PC-9 (cell line): ENCODE measurements around the gene CCDC141. TPM values are rescaled to one million over a fixed set of nuclear protein-coding genes. Genes with fewer than 3 reads are reported as not detected.

Source experiments
- BruUV-seq: library from RNA; stranded (reverse); fragments of 400-500 nt; replicated peaks from 2 replicates; lab custom pipeline; 2021; lab: Mats Ljungman, UMichigan
- CTCF ChIA-PET: fragments of 300-600 bp; sonication (Branson Sonifier 250); formaldehyde crosslinking; loops from one replicate; lab custom pipeline; 2022; ENCODE audit warnings: antibody characterized with exemption; lab: Charles Lee
- POLR2A ChIA-PET: fragments of 300-600 bp; sonication (Branson Sonifier 250); formaldehyde crosslinking; loops from one replicate; lab custom pipeline; 2022; ENCODE audit warnings: antibody characterized with exemption; ENCODE audit not compliant: unreplicated experiment; lab: Charles Lee
- DNase-seq, 2 experiments: peaks; one replicate each; pipeline versions ENCODE4 v3.0.0 to v3.0.0-alpha.2; 2015 to 2022; ENCODE audit warnings: mixed read lengths in 1 of 2
- H2AFZ ChIP-seq: fragments of 200-600 bp; sonication (generic); 2 replicates; pipeline ENCODE4 v1.8.1; 2017; ENCODE audit warnings: antibody characterized with exemption
- H3F3A ChIP-seq: fragments of 200-600 bp; sonication (generic); 2 replicates; pipeline ENCODE4 v1.8.1; 2017; ENCODE audit warnings: antibody characterized with exemption, mild to moderate bottlenecking, low read depth; ENCODE audit not compliant: insufficient read depth
- H3K27ac ChIP-seq: fragments of 200-600 bp; sonication (generic); 2 replicates; pipeline ENCODE4 v1.6.1; 2016; ENCODE audit warnings: mixed run types
- H3K27me3 ChIP-seq: fragments of 200-600 bp; sonication (generic); 2 replicates; pipeline ENCODE4 v1.6.1; 2016; ENCODE audit warnings: low read depth, mixed run types; ENCODE audit not compliant: insufficient read depth
- H3K36me3 ChIP-seq: fragments of 200-600 bp; sonication (generic); 2 replicates; pipeline ENCODE4 v1.6.1; 2016; ENCODE audit warnings: low read depth, mixed run types
- H3K4me1 ChIP-seq: fragments of 200-600 bp; sonication (generic); replicated peaks from 2 replicates; pipeline ENCODE4 v1.6.1; 2016; ENCODE audit warnings: mixed run types; ENCODE audit not compliant: insufficient read depth
- H3K4me2 ChIP-seq: fragments of 200-600 bp; sonication (generic); 2 replicates; pipeline ENCODE4 v1.6.1; 2017; ENCODE audit warnings: mixed run types
- H3K4me3 ChIP-seq: fragments of 200-600 bp; sonication (generic); 2 replicates; pipeline ENCODE4 v1.6.1; 2016; ENCODE audit warnings: mixed run types
- H3K79me2 ChIP-seq: fragments of 200-600 bp; sonication (generic); 2 replicates; pipeline ENCODE4 v1.6.1; 2017; ENCODE audit warnings: low read depth, mixed run types
- H3K9me2 ChIP-seq: fragments of 200-600 bp; sonication (generic); 2 replicates; pipeline ENCODE4 v1.8.1; 2017; ENCODE audit warnings: mild to moderate bottlenecking; ENCODE audit not compliant: insufficient read depth
- H3K9me3 ChIP-seq: fragments of 200-600 bp; sonication (generic); 2 replicates; pipeline ENCODE4 v1.8.1; 2016; ENCODE audit warnings: low read depth; ENCODE audit not compliant: insufficient read depth
- H4K20me1 ChIP-seq: fragments of 200-600 bp; sonication (generic); 2 replicates; pipeline ENCODE4 v1.8.1; 2017; ENCODE audit not compliant: insufficient read depth
- EZH2 ChIP-seq: fragments of 200-600 bp; sonication (generic); IDR thresholded peaks from 2 replicates; pipeline ENCODE4 v1.8.0; 2017; ENCODE audit warnings: antibody characterized with exemption, low read depth
- intact Hi-C: fragments of 100-400 bp; cut with micrococcal nuclease; formaldehyde crosslinking; loops from one replicate; pipeline ENCODE4 v1.10.0; 2022; ENCODE audit not compliant: unreplicated experiment
- total RNA-seq: library from RNA; stranded (reverse); gene quantifications from 2 replicates; pipeline ENCODE4 v1.2.3, GENCODE V29; 2021
- TF ChIP-seq, protein P1 (sequence below): fragments of 200-600 bp; sonication (generic); conservative IDR thresholded peaks from 2 replicates; pipeline ENCODE4 v1.6.1; 2017; ENCODE audit warnings: mixed run types, antibody characterized with exemption, mild to moderate bottlenecking, moderate library complexity

CCDC141 gene
- total RNA-seq, 1 experiment from 2014 or later: not detected

- DNase-seq: no peak
- Histone ChIP-seq H3K4me3 (no peak overlapping the region), H3K4me2 (no peak overlapping the region), H3F3A (no peaks in the 10 kb centered on the region), H3K27ac (no peak overlapping the region), H3K9me2 (0 out of 2 replicates have a peak, but pooled peaks cover 4% of the 10 kb centered on the region), H3K79me2 (no peaks in the 10 kb centered on the region), H3K27me3 (no peaks in the 10 kb centered on the region), H3K9me3 (no peaks in the 10 kb centered on the region), H2AFZ (no peak overlapping the region), H3K36me3 (no peaks in the 10 kb centered on the region), H3K4me1 (no peaks in the 10 kb centered on the region), H4K20me1 (no peaks in the 10 kb centered on the region)
- no TSS peak for BruUV-seq
- CTCF ChIA-PET: no interaction called here
- TF ChIP-seq, protein P1, sequence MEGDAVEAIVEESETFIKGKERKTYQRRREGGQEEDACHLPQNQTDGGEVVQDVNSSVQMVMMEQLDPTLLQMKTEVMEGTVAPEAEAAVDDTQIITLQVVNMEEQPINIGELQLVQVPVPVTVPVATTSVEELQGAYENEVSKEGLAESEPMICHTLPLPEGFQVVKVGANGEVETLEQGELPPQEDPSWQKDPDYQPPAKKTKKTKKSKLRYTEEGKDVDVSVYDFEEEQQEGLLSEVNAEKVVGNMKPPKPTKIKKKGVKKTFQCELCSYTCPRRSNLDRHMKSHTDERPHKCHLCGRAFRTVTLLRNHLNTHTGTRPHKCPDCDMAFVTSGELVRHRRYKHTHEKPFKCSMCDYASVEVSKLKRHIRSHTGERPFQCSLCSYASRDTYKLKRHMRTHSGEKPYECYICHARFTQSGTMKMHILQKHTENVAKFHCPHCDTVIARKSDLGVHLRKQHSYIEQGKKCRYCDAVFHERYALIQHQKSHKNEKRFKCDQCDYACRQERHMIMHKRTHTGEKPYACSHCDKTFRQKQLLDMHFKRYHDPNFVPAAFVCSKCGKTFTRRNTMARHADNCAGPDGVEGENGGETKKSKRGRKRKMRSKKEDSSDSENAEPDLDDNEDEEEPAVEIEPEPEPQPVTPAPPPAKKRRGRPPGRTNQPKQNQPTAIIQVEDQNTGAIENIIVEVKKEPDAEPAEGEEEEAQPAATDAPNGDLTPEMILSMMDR: no peak
- no peak for TF ChIP-seq EZH2
- intact Hi-C loops: no loop called here
- POLR2A ChIA-PET: no interaction called here
Observed at GRCh38 chr2:179070895-179071294, 21.0 kb upstream of the CCDC141 start.

GRCh38 chr2:179069685-179070084 is 19.7 kb upstream of the CCDC141 start:
- no TSS peak for BruUV-seq
- intact Hi-C loops: no loop called here
- Histone ChIP-seq H3K4me3 (no peak overlapping the region), H3K27me3 (no peaks in the 10 kb centered on the region), H3K79me2 (no peaks in the 10 kb centered on the region), H3K27ac (no peak overlapping the region), H3K9me2 (0 out of 2 replicates have a peak, but pooled peaks cover 4% of the 10 kb centered on the region), H2AFZ (no peak overlapping the region), H3K36me3 (no peaks in the 10 kb centered on the region), H4K20me1 (no peaks in the 10 kb centered on the region), H3K9me3 (no peaks in the 10 kb centered on the region), H3F3A (no peaks in the 10 kb centered on the region), H3K4me1 (no peaks in the 10 kb centered on the region), H3K4me2 (no peak overlapping the region)
- CTCF ChIA-PET: no interaction called here
- DNase-seq: no peak
- TF ChIP-seq, protein P1: no peak
- no peak for TF ChIP-seq EZH2
- POLR2A ChIA-PET: no interaction called here

DNA sequence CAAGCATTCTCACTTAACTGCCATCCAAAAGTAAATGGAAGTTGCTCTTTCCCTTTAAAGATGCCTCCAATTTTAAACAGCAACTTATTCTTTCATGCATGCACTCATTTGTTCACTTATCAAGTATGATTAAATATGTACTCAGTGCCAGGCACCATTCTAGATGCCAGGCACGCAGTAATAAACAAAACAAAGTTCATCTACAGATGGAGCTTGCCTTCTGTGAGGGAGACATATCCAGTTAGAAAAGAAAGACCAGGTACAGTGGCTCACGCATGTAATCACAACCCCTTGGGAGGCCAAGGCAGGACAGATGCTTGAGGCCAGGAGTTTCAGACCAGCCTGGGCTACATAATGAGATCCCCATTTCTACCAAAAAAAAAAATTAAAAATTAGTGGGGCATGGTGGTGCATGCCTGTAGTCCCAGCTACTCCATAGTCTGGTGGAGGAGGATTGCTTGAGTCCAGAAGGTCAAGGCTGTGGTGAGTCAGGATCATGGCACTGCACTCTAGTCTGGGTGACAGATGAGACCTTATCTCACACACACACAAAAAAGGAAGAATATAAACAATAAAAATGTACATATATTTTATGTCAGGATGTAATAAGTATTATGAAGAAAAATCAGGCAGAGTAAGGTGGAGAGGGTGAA is 19.2 kb upstream of the CCDC141 start:
- intact Hi-C loops: no loop called here
- no peak overlapping the region for H3K4me3 ChIP-seq

More for the DNA sequence above, 19.2 kb upstream of the CCDC141 start:
- Histone ChIP-seq H3K79me2 (no peaks in the 10 kb centered on the region), H3K27me3 (no peaks in the 10 kb centered on the region), H3K27ac (no peak overlapping the region), H3K4me1 (no peaks in the 10 kb centered on the region), H3F3A (no peaks in the 10 kb centered on the region), H2AFZ (no peak overlapping the region), H4K20me1 (no peaks in the 10 kb centered on the region), H3K9me3 (no peaks in the 10 kb centered on the region), H3K9me2 (0 out of 2 replicates have a peak, but pooled peaks cover 4% of the 10 kb centered on the region), H3K36me3 (no peaks in the 10 kb centered on the region), H3K4me2 (no peak overlapping the region)
- no peak for DNase-seq
- no TSS peak for BruUV-seq
- ChIA-PET POLR2A (no interaction called here), CTCF (interaction anchor here (0.7 kb wide), 1 partner anchor 933 kb away, joined by 3 read pairs; no protein-coding TSS in a partner anchor)
- TF ChIP-seq, protein P1: no peak
- no peak for TF ChIP-seq EZH2
